GM10248 (cell line): Measurements from ENCODE around the gene DCPS.

Experiments
- CTCF ChIA-PET: fragments of 300-600 bp; sonication (Branson Sonifier 250); formaldehyde crosslinking; extraction: SDS; loops from one replicate; lab custom pipeline; 2021; ENCODE audit warnings: antibody characterized with exemption; lab: Yijun Ruan, JAX
- POLR2A ChIA-PET: fragments of 350-650 bp; sonication (Branson Sonifier 250); formaldehyde crosslinking; extraction: SDS; loops from one replicate; lab custom pipeline; 2020; ENCODE audit warnings: antibody characterized with exemption; lab: Yijun Ruan, JAX
- DNase-seq: peaks from one replicate; pipeline ENCODE4 v3.0.0; 2012; ENCODE audit errors: extremely low spot score
- CTCF ChIP-seq: IDR thresholded peaks from 2 replicates; pipeline ENCODE4 v1.5.1; 2012; ENCODE audit warnings: mild to moderate bottlenecking, low read depth; ENCODE audit errors: extremely low read depth, missing control alignments, control extremely low read depth

DCPS gene

GRCh38 chr11:126337474-126338241 lies 33.8 kb downstream of the DCPS start:
- no peak for TF ChIP-seq CTCF
- POLR2A ChIA-PET = no interaction called here
- DNase-seq = no peak
- CTCF ChIA-PET = interaction anchor here (0.9 to 2.5 kb wide), 2 partner anchors 27 to 143 kb away, joined by 3 to 10 read pairs; no protein-coding TSS in a partner anchor

DNA sequence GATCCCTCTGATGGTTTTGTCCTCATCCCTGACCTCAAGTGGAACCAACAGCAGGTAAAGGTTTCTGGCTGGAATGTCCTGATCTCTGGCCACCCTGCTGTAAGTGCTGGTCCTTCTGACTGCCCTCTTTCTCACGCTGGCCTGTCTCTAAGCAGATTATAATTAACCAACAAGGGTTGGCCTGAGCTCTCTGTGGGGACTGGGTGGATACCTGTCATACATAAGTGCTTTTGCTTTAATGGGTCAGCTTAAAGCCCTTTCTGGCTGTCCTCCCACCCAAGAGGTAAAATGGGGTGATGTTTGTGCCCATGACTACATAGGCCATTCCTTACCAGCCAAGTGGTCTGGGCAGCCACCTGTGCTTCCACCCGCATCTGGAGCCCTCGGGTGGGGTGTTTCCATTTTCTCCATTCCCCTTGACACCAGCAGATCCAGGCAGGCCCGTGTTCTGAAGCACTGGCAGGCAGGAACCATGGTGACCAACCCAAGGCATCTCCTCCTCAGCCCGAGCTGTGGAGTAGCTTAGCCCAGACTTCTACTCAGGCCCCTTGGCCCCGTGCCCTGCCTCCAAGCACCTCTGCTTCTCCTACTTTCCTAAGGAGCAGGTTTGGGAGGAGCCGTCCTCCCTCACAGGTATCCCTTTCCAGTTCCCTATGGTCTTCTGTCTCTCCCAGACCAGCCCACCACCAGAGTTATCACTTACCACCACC lies 34.6 kb downstream of the DCPS start:
- ChIA-PET POLR2A (no interaction called here), CTCF (interaction anchor here (2.5 kb wide), 1 partner anchor 28 kb away, joined by 10 read pairs; no protein-coding TSS in a partner anchor)
- TF ChIP-seq CTCF = no peak
- no peak for DNase-seq

GRCh38 chr11:126339073-126339862 lies 35.4 kb downstream of the DCPS start:
- no peak for DNase-seq
- POLR2A ChIA-PET = no interaction called here
- CTCF ChIA-PET = interaction anchor here (0.9 to 1.3 kb wide), 2 partner anchors 29 to 141 kb away, joined by 4 to 5 read pairs; no protein-coding TSS in a partner anchor
- no peak for TF ChIP-seq CTCF

DNA sequence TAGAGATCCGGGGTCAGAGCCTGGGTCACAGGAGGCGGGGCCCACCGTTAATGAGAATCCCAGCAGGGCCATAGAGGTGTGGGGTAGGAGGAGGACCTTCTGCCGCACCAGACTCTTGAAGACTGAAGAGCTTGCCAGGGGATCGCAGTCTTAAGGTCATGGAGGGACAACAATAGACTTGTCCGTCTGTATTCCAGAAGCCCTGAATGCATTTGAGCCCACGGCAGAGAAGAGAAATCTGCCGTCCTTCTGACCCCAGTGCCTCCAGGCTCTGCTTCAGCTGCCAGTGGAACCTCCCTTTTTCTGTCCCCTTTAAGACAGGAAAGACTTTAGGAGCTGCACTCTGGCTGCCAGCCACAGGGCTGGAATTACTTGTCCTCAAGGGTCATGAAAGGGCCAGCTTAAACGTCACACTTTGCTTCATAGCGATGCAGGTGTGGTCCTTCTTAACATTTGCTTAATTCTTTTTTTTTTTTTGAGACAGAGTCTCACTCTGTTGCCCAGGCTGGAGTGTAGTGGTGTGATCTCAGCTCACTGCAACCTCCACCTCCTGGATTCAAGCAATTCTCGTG lies 36.1 kb downstream of the DCPS start:
- CTCF ChIA-PET = interaction anchor here (0.9 to 1.3 kb wide), 3 partner anchors 14 to 141 kb away, joined by 3 to 5 read pairs (median 4); no protein-coding TSS in a partner anchor
- DNase-seq = no peak
- no peak for TF ChIP-seq CTCF
- POLR2A ChIA-PET = no interaction called here

GRCh38 chr11:126340960-126341606 lies 37.2 kb downstream of the DCPS start:
- POLR2A ChIA-PET = no interaction called here
- TF ChIP-seq CTCF = no peak
- CTCF ChIA-PET = interaction anchor here (1.3 kb wide), 1 partner anchor 12 kb away, joined by 3 read pairs; no protein-coding TSS in a partner anchor
- DNase-seq = no peak
